NCI-H345 treated with DMSO at 0.1 percent for 48 hours (cell line): ENCODE measurements around the gene ECHDC1.
A peak's percentile ranks its signal among the peaks of the same experiment; 100 is the strongest.

Experiments used
- DNase-seq: peaks from one replicate; lab custom pipeline; 2025; ENCODE audit not compliant: unreplicated experiment; lab: John Stamatoyannopoulos, UW

ECHDC1 gene

DNA sequence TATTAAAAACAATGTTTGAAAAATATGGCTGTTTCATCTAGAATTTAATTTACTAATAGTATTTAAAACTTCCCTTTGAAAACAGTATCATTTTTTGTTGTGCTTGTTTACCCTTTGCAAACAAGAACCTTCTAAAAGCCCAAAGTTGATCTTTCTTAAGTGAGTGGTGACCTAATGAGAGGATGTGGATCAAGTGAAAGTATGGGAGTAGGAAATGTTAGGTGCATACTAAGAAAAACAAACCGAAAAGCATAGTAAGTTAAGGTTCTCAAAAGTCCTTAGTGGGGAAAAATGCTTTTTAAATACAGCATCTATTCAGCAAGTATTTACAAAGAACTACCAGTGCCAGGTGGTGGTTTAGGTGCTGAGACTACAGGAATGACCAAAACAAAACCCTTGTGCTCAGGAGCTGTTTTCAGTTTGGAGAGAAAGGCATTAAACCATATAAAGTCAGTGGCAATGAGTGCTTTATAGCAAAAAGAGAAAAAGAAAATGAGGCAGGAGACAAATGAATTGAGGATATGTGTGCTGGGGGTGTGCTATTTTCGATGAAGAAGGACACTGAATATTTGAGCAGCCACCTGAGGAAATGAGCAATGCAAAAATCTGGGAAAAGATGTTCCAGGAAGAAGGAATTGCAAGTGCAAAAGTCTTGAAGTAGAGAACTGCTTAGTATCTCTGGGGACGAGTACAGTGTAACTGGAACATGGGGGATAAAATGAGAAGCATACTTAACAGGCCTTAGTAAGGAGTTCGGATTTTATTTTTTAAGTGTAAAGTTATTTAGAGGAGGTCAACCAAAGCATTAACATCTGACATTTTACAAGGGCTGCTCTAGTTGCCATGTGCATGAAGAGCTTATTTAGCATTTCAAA is 52.8 kb downstream of the ECHDC1 start:
- no peak for DNase-seq

DNA sequence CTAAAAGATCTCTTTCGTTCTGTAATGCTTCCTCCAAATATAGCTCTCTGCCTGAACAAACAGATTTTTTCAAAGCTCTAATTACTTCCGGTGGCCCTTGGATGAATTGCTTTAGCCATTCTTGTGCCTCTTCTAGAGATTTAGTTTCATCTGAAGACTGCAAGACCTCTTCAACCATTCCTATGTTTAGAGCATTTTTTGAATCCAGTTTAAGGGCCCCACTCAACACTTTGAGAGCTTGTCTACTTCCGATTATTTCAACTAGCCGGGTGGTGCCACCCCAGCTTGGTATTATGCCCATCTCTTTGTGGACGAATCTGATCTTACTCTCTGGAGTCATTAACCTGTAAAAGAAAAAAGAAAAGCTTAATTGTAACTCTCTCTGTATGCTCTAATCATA is 53.5 kb downstream of the ECHDC1 start:
- DNase-seq = no peak

DNA sequence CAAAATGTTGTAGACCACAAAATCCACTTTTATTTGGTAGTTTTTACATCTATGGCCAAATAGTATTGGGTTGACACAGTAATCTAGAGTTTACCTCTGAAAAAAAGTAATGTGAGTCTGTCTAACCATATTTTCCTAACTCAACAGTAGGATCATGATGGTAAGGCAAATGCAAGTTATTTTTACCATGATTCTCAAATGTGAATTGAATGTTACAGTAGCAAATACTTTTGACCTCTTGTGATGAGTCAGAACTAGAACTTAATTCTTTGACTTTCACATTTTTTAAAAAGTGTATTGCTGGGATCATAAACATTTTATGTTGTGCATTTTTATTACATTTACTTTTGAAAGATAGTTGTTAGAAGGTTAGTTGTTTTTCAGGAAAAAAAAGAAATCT is 54.7 kb downstream of the ECHDC1 start:
- DNase-seq = no peak

DNA sequence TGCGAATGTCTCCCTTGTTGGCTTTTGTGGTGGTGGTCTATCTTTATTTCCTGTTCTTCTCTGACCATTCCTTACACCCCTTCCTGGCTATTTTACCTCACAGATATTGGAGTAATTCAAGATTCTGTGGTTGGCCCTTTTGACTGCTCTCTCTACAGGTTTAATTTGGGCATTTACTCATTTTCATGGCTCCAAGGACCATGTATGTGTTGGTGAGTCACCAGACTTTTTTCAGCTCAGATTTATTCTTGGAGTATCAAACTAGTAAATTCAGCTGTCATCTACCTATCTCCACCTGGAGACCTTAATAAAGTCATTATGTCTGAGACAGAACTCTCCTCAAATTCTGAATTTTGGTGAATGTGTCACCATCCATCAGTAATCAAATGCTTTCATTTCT is 61.2 kb downstream of the ECHDC1 start:
- no peak for DNase-seq

DNA sequence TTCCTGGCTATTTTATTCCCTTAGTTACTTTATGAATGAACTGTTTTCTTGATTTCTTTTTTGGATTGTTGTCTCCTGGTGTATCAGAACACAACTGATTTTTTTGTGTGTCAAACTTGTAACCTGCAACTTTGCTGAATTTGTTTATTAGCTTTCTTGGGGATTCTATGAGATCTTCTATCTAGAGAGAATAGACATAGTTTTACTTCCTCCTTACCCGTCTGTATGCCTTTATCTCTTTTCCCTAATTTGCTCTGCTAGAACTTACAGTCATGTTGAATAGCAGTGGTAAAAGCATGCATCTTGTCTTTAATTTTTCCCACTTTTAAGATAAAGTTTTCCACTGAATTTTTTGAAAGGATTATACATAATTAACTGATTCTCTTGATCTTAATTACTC is 63.6 kb downstream of the ECHDC1 start:
- no peak for DNase-seq

DNA sequence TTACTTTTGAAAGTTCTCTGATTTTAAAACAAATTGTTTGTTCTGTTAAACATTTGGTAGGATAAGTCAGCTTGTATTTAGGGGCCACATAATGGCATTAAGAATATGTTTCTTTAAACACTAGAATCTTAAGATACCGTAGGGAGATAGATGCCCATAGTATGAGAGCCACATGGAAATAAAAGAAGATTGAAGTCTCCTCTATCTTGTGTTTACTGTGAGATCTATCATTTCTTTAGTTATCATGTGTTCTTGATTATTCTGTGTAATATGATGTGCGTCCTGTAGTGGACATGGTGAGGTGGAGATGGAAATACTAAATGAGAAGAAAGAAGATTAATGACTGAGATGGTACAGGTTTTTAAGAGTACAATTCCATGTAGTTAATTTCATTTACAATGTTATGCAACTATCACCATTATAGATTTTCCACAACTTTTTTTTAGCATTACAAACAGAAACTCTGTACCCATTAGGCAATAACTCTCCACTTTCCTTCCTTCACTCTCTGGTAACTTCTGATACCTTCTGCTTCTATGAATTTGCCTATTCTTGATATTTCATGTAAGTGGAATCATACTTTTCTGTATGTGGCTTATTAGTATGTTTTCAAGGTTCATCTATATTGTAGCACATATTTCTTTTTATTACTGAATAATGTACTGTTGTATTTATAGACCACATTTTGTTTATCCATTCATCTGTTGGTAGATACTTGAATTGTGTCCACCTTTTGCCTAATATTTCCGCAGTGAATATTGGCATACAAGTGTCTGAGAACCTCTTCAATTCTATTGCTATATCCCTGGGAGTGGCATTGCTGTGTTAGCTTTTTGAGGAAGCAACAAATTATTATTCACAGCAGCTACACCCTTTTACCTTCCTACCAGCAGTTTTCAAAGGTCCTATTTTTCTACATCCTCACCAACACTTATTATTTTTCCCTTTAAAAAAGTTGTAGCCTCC is 65.2 kb downstream of the ECHDC1 start:
- DNase-seq = no peak

DNA sequence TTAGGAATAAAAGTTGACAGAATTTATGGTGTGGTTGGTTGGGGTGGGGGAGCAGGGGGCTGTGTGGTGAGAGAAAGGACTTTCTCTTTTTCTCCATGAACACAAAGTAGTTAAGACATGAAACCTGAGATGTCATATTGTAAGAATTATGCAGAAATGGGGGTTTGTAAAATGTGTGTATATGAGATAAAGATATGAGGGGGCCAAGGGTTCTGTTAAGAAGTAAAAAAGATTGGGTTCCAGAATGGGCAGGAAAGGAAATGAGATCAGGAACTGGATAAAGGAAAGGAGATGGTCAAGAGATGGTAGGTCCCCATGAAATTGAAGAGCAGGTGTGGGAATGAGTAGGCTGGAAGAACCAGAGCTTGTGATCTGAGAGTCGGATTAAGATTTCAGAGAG is 67.1 kb downstream of the ECHDC1 start:
- DNase-seq = no peak

DNA sequence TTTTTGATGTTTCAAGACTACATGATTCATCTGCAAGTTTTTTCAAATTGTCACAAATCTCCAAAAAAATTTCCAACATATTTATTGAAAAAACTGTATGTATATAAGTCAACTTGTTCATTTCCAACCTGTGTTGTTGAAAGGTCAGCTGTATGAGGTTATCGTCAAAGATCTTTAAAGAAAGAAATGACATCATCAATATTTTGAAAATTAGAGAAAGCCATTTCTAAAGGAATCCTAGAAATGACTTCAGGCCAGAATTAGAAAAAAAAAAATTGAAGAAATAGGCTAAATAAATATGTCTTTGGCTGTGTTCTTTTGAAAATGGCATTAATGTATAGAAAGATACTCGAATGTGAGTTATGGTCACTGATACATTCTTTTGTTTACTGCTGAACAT is 69.9 kb downstream of the ECHDC1 start:
- DNase-seq = no peak

DNA sequence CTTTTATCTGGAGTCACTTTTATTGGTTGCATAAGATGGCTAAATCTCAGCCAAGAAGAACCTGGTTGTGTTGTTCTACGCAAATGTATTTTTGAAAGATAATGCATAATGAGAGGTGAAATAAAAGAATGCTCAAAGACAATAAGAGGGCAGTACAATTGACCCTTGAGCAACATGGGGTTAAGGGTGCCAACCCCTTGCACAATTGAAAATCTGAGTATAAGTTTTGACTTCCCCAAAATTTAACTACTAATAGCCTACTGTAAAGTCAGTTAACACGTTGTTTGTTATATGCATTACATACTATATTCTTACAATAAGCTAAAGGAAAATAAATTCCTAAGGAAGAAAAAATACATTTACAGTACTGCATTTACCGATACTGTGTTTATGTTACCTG is 70.8 kb downstream of the ECHDC1 start:
- DNase-seq = no peak

DNA sequence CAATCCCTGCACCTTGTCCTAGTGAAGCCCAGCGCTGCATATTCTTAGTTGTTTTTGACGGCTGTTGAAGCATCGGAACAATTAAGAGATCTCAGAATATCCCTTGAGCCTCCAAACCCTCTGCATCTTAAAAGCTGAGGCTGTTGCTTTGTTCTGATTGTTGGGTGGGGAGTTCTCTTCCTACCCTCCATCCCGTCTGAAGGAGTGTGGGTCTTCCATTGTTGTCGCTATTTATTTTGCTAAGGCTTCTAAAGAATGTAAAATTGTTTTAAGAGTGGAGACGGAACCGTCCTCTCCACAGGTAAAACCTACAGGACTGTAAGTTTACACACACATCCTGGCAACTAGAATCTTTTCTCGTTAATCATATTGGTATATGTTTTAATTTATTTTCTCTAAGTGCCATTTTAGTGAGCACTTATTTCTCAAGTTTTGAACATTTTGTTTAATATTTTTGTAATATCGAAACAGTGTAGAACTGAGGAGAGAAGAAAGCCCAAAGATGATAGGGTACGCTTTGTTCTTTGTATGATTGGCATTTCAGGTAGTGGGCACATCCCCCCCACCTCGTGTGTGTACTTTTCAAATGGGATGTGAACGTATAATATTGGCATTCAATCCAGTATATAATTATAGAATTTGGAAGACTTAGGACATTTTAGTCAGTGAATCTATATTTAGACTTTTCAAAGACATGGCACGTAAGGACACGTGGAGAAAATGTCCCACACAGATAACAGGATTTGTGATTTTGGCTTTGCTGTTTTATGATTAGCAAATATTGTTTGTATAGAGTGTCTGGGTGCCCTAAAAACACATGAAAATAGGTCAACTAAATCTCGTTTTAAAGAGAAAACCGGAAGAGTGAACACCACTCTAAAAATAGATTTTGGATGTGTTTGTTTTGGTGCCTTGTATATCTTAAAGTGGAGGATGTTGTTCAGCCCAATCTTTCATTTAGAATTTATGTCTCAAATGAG is 75.5 kb downstream of the ECHDC1 start:
- DNase-seq = no peak

DNA sequence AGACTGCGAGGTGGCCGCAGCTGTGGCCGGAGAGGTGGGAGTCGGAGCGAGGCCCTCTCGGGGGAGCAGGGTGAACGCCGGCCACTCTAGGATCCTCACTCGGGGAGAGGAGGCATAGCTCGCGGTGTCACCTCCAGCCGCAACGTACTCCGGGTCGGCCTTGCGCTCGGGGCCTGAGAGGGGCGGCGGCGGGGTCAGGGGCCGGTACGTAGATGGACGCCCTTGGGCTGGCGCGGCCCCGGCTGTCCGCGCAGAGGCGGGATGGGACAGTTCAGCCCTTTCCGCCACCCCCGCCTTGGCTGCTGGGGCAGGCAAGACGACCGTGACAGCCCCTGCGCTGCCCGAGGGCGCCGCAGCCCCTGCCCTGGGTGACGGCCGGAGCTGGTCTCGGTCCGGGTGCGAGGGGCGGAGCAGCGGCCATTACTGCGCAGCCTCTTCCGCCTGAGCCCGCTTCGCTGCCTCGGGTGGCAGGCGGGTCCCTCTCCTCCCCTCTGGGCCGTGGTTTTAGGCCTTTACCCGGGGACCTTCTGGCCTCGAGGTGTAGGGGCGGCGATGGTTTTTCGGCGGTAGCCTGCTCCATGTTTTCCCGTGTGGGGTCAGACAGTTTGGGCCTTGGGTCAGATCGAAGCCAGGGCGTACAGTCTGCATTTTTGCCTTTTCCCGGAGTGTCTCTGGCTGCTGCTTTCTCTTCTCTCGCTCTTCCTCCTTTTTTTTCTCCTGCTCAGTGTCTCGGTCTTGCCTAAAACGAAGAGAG is 76.3 kb downstream of the ECHDC1 start:
- peak; percentile 21 for DNase-seq

DNA sequence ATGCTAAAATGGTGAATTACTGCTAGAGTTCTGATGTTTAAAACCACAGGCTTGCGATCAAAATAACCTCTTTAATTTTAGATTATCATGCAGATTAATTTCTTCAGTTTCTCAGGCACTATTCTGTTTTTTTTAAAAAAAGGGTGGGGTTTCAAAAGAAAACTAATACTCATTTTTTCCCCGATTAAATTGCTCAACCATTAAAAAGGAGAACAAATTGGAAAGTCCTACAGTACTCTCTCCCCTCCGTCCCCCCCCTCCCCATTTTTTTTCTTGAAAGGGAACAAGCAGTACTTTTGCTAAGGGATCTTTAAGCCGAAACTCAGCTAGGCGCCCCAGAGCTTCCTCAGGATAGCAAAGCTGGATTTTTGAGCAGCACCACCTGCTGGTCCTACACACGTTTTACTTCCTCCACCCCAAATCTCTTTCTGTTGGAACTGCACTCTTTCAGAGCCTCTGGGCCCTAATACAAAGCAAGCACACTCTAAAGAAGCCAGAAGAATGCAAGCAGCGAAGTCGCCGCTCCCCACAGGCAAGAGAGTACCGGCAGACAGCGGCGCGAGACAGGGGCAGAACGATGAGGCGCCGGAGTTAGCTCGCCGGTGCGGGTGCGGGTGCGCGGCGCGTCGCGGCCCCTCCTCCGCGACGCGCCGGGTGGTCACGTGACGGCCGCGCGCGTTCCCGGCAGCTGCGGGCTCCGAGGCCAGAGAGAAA is 77.1 kb downstream of the ECHDC1 start, which contains the start of gene RNF146:
Gene RNF146 (plus strand): TSS at position 687 of the 714 bp plus-strand sequence. CDS start 13,475 bp downstream, outside the sequence.
- peak; percentile 90 for DNase-seq

DNA sequence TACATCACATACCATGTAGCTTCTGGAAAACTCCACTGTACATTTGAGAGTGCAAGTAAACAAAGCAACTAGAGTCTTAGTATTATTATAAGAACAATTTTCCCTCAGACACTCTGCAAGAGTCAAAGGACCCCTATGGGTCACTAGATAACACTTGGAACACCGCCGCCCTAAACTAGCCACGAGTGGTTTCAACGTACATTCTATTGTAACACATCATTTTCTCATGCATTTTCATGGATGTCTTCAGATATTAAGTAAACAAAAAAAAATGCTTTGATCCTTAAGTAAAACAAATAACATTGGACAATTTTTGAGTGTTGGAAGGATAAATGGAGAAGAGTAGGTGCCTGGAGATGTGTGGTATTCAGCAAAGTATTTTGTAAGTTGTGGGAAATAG is 79.9 kb downstream of the ECHDC1 start:
- DNase-seq = no peak

DNA sequence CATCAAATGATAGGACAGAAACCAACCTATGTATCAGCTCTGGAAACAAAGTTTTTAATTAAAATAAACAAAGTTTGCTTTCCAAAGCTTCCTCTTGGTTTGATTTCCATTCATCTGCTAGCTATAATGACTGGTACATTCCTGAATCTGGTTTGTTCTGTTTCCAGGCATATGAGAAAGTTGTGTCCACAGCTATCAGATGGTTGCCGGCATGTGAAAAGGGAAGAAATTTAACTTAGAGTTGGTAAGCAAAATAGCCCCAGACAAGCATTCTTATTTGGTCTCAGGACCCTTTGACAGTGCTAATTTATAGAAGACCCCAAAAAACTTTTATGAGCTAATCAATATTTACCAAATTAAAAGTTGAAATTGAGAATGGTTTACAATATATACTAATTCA is 80.5 kb downstream of the ECHDC1 start:
- no peak for DNase-seq

DNA sequence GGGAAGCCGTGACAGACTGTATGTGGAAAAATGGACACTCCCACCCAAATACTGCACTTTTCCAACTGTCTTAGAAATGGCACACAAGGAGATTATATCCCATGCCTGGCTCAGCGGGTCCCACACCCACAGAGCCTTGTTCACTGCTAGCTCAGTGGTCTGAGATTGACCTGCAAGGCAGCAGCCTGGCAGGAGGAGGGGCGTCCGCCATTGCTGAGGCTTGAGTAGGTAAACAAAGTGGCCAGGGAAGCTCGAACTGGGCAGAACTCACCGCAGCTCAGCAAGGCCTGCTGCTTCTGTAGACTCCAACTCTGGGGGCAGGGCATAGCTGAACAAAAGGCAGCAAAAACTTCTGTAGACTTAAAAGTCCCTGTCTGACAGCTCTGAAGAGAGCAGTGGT is 88.1 kb downstream of the ECHDC1 start:
- DNase-seq = no peak

DNA sequence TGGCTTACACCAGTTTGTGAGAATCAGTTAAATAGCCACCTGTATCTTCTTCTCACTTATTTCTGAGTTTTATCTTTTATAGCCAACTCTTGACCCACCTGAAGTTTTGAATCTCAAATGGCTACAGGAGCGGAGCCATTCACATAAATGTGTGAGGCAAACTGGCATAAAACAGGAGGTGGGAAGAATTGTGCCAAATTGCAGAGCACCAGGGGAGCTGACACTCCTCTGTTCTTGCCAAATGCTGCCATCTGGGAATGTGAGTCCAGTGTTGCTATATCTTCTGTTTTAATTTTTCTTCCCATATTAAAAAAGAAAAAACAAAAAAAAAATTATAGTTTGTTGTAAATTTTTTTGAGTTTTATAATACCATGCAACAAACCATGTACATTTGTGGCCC is 93.8 kb downstream of the ECHDC1 start:
- DNase-seq = no peak

DNA sequence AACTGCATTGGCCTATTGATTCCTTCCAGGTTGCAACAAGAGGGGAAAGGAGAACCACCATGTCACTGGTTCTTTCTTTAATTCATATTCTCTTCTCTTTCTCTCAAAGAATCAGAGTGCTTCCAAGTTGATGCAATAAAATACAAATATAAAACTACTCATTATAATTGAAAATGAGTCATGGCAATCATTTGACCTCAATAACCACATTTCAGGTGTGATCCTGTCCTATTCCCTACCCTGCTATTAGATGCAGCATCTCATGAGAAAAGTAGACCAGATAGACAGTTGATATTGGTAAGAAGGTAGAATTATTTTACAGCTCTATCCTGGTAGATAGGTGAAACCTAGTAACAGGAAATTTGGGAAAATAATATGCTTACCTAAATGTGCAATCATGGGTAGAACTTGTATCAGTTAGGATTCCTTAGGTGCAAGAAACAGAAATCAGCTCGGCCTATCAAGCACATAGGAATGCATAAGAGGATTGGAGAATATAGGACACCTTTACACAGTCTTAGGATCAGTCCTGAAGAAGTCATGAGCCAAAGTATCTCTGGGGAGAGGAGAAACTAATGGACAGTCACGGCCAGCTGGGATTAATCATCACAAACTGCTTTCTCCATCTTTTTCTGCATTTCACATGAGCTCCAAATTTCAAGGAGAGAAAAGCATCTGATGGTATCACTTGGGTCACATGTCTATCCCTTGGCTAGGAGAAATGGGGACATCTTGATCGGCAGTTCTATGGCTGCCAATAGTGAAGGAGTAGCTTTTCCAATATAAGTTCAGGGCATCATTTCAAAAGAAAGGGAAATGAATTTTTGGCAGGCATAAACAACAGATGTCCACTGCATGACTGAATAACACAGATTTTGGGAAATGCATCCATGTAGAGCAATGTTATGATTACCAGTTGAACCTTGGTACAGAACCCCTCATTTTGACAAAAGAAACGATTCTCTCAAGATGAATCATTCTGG is 96.0 kb downstream of the ECHDC1 start:
- no peak for DNase-seq

DNA sequence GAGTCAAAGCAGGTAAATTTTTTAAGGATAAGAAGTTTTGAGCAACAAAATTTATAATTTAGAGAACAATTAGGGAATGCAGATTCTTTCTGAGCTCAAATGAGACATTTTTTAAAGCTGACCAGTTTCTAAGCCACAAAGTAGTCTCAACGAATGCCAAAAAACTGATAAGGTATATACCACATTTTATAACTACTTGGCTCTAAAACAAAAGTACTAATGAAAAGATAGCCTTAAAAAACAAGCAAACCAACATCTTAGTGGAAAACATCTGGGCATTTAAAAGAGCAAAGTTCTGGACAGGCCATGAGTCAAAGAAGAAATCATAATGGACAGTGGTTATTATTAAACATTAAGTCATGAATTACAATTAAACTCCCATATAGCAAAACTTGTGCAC is 99.9 kb downstream of the ECHDC1 start:
- DNase-seq = no peak
